ENCODE measurements around the gene TACR1. TPM values are rescaled to one million over a fixed set of nuclear protein-coding genes. Genes with fewer than 3 reads are reported as not detected.

TACR1 gene
- total and polyA plus RNA-seq, 2 donors (not counting 1 experiment from before 2014, with no cell fraction given), result 0.01 to 0.05 TPM

DNA sequence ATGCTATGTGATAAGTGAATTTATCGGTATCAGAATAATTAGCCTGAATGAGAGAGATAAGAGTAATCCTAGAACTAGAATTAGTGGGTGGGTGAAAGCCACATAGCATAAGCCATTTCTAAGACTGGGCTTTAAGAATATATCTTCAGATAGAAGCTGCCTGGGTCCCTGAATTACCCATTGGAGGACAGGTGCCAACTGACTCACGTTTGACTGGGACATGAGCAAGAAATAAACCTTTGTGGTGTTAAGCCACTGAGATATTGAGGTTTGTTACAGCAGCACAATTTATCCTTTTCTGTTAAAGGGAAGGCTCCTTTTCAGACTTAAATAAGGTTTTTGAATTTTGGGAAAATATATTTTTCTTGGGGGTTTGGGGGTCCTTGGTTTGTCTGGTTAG is 145.0 kb downstream of the TACR1 start:
- H4K20me1 ChIP-seq (ENCODE audit: control insufficient read depth, insufficient read depth, low read length, poor library complexity, severe bottlenecking), result no peaks in the 10 kb centered on the region
- CTCF ChIA-PET, result interaction anchor here (0.9 to 3.6 kb wide), 5 partner anchors 8 to 410 kb away, joined by 3 to 15 read pairs (median 3); no protein-coding TSS in a partner anchor
- no peak overlapping the region for H3K27ac ChIP-seq (ENCODE audit: low read length in 2 of 2)
- POLR2A ChIA-PET, result no interaction called here
- 80% methylated on average over 1 of the region's 2 CpGs for WGBS (ENCODE audit: insufficient coverage)
- H3K9ac ChIP-seq (ENCODE audit: low read length), result no peak overlapping the region
- ATAC-seq (ENCODE audit: low read depth) (no peak), DNase-seq (no peak)
- H3K9me3 ChIP-seq (ENCODE audit: control extremely low read depth in 1 of 3, control insufficient read depth in 2 of 3, insufficient read depth in 1 of 3, low read length in 2 of 3), result no peaks in the 10 kb centered on the region
- Mint-ChIP-seq H3K27ac (no peak overlapping the region), H3K4me1 (no peaks in the 10 kb centered on the region), H3K27me3 (no peaks in the 10 kb centered on the region), H3K4me3 (no peak overlapping the region), H3K9me3 (ENCODE audit: insufficient read depth) (no peaks in the 10 kb centered on the region)
- H3K27me3 ChIP-seq (replicated peaks in 1 of 4; ENCODE audit: control extremely low read depth in 1 of 4, control insufficient read depth in 3 of 4, insufficient read depth in 4 of 4, low read length in 3 of 4), result no peaks in the 10 kb centered on the region
- H3K36me3 ChIP-seq (replicated peaks in 1 of 2; ENCODE audit: control extremely low read depth in 1 of 2, control insufficient read depth in 1 of 2, extremely low read depth in 1 of 2, insufficient read depth in 2 of 2, low read length in 1 of 2), result no peaks in the 10 kb centered on the region
- H3K4me2 ChIP-seq (replicated peaks; ENCODE audit: low read depth, low read length, poor library complexity, severe bottlenecking), result no peak overlapping the region
- no peak overlapping the region for H3K4me3 ChIP-seq (ENCODE audit: control extremely low read depth in 1 of 5, extremely low read depth in 1 of 5, insufficient read depth in 1 of 5, low read depth in 2 of 5, low read length in 4 of 5)
- no peaks in the 10 kb centered on the region for H3K4me1 ChIP-seq (ENCODE audit: control insufficient read depth in 2 of 2, insufficient read depth in 2 of 2, low read length in 2 of 2)
- intact Hi-C loops (cut with micrococcal nuclease), result loop anchor here (5.0 kb wide), 1 partner anchor 553 kb away; no protein-coding TSS in a partner anchor
- TF ChIP-seq, protein P1, sequence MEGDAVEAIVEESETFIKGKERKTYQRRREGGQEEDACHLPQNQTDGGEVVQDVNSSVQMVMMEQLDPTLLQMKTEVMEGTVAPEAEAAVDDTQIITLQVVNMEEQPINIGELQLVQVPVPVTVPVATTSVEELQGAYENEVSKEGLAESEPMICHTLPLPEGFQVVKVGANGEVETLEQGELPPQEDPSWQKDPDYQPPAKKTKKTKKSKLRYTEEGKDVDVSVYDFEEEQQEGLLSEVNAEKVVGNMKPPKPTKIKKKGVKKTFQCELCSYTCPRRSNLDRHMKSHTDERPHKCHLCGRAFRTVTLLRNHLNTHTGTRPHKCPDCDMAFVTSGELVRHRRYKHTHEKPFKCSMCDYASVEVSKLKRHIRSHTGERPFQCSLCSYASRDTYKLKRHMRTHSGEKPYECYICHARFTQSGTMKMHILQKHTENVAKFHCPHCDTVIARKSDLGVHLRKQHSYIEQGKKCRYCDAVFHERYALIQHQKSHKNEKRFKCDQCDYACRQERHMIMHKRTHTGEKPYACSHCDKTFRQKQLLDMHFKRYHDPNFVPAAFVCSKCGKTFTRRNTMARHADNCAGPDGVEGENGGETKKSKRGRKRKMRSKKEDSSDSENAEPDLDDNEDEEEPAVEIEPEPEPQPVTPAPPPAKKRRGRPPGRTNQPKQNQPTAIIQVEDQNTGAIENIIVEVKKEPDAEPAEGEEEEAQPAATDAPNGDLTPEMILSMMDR (IDR thresholded peaks at IDR 0.05), result no peak
- no peaks in the 10 kb centered on the region for H3K79me2 ChIP-seq (ENCODE audit: control insufficient read depth, insufficient read depth, low read length)
- H2AFZ ChIP-seq (ENCODE audit: insufficient read depth, low read depth, low read length, poor library complexity, severe bottlenecking), result no peak overlapping the region

DNA sequence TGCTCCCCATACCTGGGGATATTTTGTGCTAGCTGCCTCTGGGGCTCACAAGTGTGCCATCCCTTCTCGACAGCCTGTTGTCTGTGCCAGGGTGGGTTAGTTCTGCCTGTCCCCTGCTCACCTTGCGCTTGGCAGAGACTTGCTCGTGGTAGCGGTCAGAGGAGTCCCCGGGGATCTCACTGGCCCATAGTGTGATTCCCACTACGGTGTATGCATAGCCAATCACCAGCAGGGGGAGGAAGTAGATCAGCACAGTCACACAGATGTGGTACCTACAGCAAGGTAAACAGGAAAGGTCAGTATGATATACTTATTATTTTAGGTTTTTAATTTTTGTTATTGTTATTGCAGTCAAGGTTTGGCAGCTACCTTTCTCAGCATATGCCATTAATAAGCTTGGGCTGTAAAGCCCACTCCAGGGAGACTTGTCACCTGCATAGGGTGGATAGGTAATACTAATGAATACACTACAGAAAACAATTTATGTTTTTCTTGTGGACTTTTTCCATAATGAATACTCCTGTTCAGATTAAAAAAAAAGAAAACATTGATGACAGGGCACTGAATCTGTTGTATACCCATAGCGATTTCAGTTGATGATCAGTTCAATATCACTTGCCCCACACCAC is 145.7 kb downstream of the TACR1 start:
- ChIA-PET CTCF (interaction anchor here (0.6 to 3.6 kb wide), 7 partner anchors 8 to 555 kb away, joined by 3 to 15 read pairs (median 4); no protein-coding TSS in a partner anchor), POLR2A (no interaction called here)
- WGBS (ENCODE audit: insufficient coverage), result 62% methylated on average over 5 of the region's 7 CpGs
- Mint-ChIP-seq H3K4me1 (no peaks in the 10 kb centered on the region), H3K27ac (no peak overlapping the region), H3K9me3 (ENCODE audit: insufficient read depth) (no peaks in the 10 kb centered on the region), H3K27me3 (no peaks in the 10 kb centered on the region), H3K4me3 (no peak overlapping the region)
- peak; percentile 27 for DNase-seq
- TF ChIP-seq, protein P1 (IDR thresholded peaks at IDR 0.05), result peak; percentile 65
- no peak for TF ChIP-seq EZH2 (IDR thresholded peaks at IDR 0.05; ENCODE audit: borderline replicate concordance, insufficient read depth, low read depth, low read length, poor library complexity, severe bottlenecking)
- ATAC-seq (ENCODE audit: low read depth), result peak; percentile 45
- Histone ChIP-seq H3K79me2 (ENCODE audit: control insufficient read depth, insufficient read depth, low read length) (no peaks in the 10 kb centered on the region), H3K9me3 (ENCODE audit: control extremely low read depth in 1 of 3, control insufficient read depth in 2 of 3, insufficient read depth in 1 of 3, low read length in 2 of 3) (no peaks in the 10 kb centered on the region), H3K27ac (ENCODE audit: low read length in 2 of 2) (no peak overlapping the region), H3K4me3 (ENCODE audit: control extremely low read depth in 1 of 5, extremely low read depth in 1 of 5, insufficient read depth in 1 of 5, low read depth in 2 of 5, low read length in 4 of 5) (no peak overlapping the region), H3K27me3 (replicated peaks in 1 of 4; ENCODE audit: control extremely low read depth in 1 of 4, control insufficient read depth in 3 of 4, insufficient read depth in 4 of 4, low read length in 3 of 4) (no peaks in the 10 kb centered on the region), H2AFZ (ENCODE audit: insufficient read depth, low read depth, low read length, poor library complexity, severe bottlenecking) (no peak overlapping the region), H3K4me1 (ENCODE audit: control insufficient read depth in 2 of 2, insufficient read depth in 2 of 2, low read length in 2 of 2) (no peaks in the 10 kb centered on the region), H3K36me3 (replicated peaks in 1 of 2; ENCODE audit: control extremely low read depth in 1 of 2, control insufficient read depth in 1 of 2, extremely low read depth in 1 of 2, insufficient read depth in 2 of 2, low read length in 1 of 2) (no peaks in the 10 kb centered on the region), H3K4me2 (replicated peaks; ENCODE audit: low read depth, low read length, poor library complexity, severe bottlenecking) (no peak overlapping the region), H3K9ac (ENCODE audit: low read length) (no peak overlapping the region), H4K20me1 (ENCODE audit: control insufficient read depth, insufficient read depth, low read length, poor library complexity, severe bottlenecking) (no peaks in the 10 kb centered on the region)
- intact Hi-C loops (cut with micrococcal nuclease), result loop anchor here (5.0 kb wide), 1 partner anchor 554 kb away; no protein-coding TSS in a partner anchor

Data from B cell (primary cell).